Thymus (tissue), 11 donors: Measurements from ENCODE around the gene ITIH1. TPM values are rescaled to one million over a fixed set of nuclear protein-coding genes. Genes with fewer than 3 reads are reported as not detected.

Experiments used
- DNase-seq, 9 donors: peaks; one replicate each; pipeline ENCODE4 v3.0.0-alpha.2; 2013; ENCODE audit warnings: low spot score in 9 of 9, low read depth in 6 of 9, missing footprints in 1 of 9
- H3K27ac ChIP-seq, 2 donors: one replicate each; pipeline ENCODE4 v1.5.1; 2013; ENCODE audit warnings: control low read depth in 1 of 2, low read depth in 1 of 2, low read length in 1 of 2, mild to moderate bottlenecking in 1 of 2, moderate library complexity in 1 of 2
- H3K27me3 ChIP-seq, 2 donors: one replicate each; pipeline ENCODE4 v1.5.1; 2013; ENCODE audit warnings: low read length in 1 of 2; ENCODE audit not compliant: control insufficient read depth in 2 of 2, insufficient read depth in 1 of 2
- H3K36me3 ChIP-seq, 2 donors: one replicate each; pipeline ENCODE4 v1.5.1; 2013; ENCODE audit warnings: low read length in 1 of 2, mild to moderate bottlenecking in 1 of 2, moderate library complexity in 1 of 2; ENCODE audit not compliant: control insufficient read depth in 2 of 2, insufficient read depth in 2 of 2
- H3K4me1 ChIP-seq, 2 donors: one replicate each; pipeline ENCODE4 v1.5.1; 2013; ENCODE audit warnings: low read length in 2 of 2; ENCODE audit not compliant: control insufficient read depth in 2 of 2, insufficient read depth in 2 of 2
- H3K4me3 ChIP-seq, 2 donors: one replicate each; pipeline ENCODE4 v1.5.1; 2013; ENCODE audit warnings: low read length in 2 of 2, control low read depth in 1 of 2, mild to moderate bottlenecking in 1 of 2
- H3K9me3 ChIP-seq, 2 donors: one replicate each; pipeline ENCODE4 v1.5.1; 2013; ENCODE audit warnings: low read length in 1 of 2, mild to moderate bottlenecking in 1 of 2; ENCODE audit not compliant: control insufficient read depth in 2 of 2, insufficient read depth in 1 of 2
- WGBS: extraction: QIAGEN DNeasy Blood & Tissue Kit; methylation state at CpG from one replicate; pipeline ENCODE4 v1.1.7; 2013; 5-methylcytosine and 5-hydroxymethylcytosine counted together
- polyA plus RNA-seq: library from polyadenylated mRNA; stranded (reverse); fragments of 200-250 nt; gene quantifications from one replicate; pipeline ENCODE4 v1.2.3, GENCODE V29; 2013
- total RNA-seq: library from RNA; stranded (reverse); fragments of 120-200 nt; gene quantifications from one replicate; pipeline ENCODE4 v1.2.4, GENCODE V29; 2013
- donor health status: healthy.

The ITIH1 gene
- total and polyA plus RNA-seq, 2 donors: 0.52 to 3.4 TPM

- Histone ChIP-seq H3K27ac (no peak overlapping the region), H3K27me3 (no peaks in the 10 kb centered on the region), H3K9me3 (no peaks in the 10 kb centered on the region), H3K4me3 (no peak overlapping the region), H3K36me3 (no peaks in the 10 kb centered on the region), H3K4me1 (peaks cover 0 to 4% of the 10 kb centered on the region in 2 donors)
- no peak for DNase-seq
- WGBS: 92% methylated on average over 17 of the region's 17 CpGs
Observed at GRCh38 chr3:52787672-52788625, 10.6 kb downstream of the ITIH1 start.

- 94% methylated on average over 16 of the region's 16 CpGs for WGBS
- Histone ChIP-seq H3K9me3 (no peaks in the 10 kb centered on the region), H3K4me3 (no peak overlapping the region), H3K36me3 (no peaks in the 10 kb centered on the region), H3K27me3 (no peaks in the 10 kb centered on the region), H3K4me1 (peaks cover 0 to 4% of the 10 kb centered on the region in 2 donors), H3K27ac (no peak overlapping the region)
- no peak for DNase-seq
Observed at GRCh38 chr3:52788890-52789745, 11.7 kb downstream of the ITIH1 start.

GRCh38 chr3:52789746-52790040 is 12.3 kb downstream of the ITIH1 start:
- 97% methylated on average over 6 of the region's 6 CpGs for WGBS
- no peak overlapping the region for H3K4me3 ChIP-seq
- no peaks in the 10 kb centered on the region for H3K27me3 ChIP-seq
- H3K36me3 ChIP-seq: no peaks in the 10 kb centered on the region
- H3K9me3 ChIP-seq: no peaks in the 10 kb centered on the region
- DNase-seq: no peak
- H3K4me1 ChIP-seq: peaks cover 0 to 4% of the 10 kb centered on the region in 2 donors
- no peak overlapping the region for H3K27ac ChIP-seq

- DNase-seq: no peak
- WGBS: 96% methylated on average over 7 of the region's 7 CpGs
- Histone ChIP-seq H3K4me3 (no peak overlapping the region), H3K27me3 (no peaks in the 10 kb centered on the region), H3K4me1 (peaks cover 0 to 8% of the 10 kb centered on the region in 2 donors), H3K9me3 (no peaks in the 10 kb centered on the region), H3K27ac (no peak overlapping the region), H3K36me3 (no peaks in the 10 kb centered on the region)
Observed at GRCh38 chr3:52790337-52790736, 12.9 kb downstream of the ITIH1 start.

GRCh38 chr3:52790741-52791140 is 13.3 kb downstream of the ITIH1 start:
- Histone ChIP-seq H3K36me3 (no peaks in the 10 kb centered on the region), H3K4me3 (no peak overlapping the region), H3K4me1 (peaks cover 0 to 11% of the 10 kb centered on the region in 2 donors), H3K9me3 (no peaks in the 10 kb centered on the region), H3K27me3 (no peaks in the 10 kb centered on the region), H3K27ac (no peak overlapping the region)
- 97% methylated on average over 13 of the region's 13 CpGs for WGBS
- DNase-seq: no peak

- H3K36me3 ChIP-seq: no peaks in the 10 kb centered on the region
- H3K27me3 ChIP-seq: no peaks in the 10 kb centered on the region
- no peak for DNase-seq
- H3K4me1 ChIP-seq: peaks cover 0 to 14% of the 10 kb centered on the region in 2 donors
- H3K27ac ChIP-seq: no peak overlapping the region
- H3K4me3 ChIP-seq: no peak overlapping the region
- no peaks in the 10 kb centered on the region for H3K9me3 ChIP-seq
- WGBS: 88% methylated on average over 12 of the region's 12 CpGs
Observed at GRCh38 chr3:52791366-52791765, 14.0 kb downstream of the ITIH1 start.

- H3K36me3 ChIP-seq: no peaks in the 10 kb centered on the region
- 93% methylated on average over 4 of the region's 4 CpGs for WGBS
- no peaks in the 10 kb centered on the region for H3K27me3 ChIP-seq
- no peak overlapping the region for H3K27ac ChIP-seq
- peaks cover 0 to 14% of the 10 kb centered on the region in 2 donors for H3K4me1 ChIP-seq
- H3K4me3 ChIP-seq: no peak overlapping the region
- DNase-seq: no peak
- H3K9me3 ChIP-seq: no peaks in the 10 kb centered on the region
Observed at GRCh38 chr3:52791928-52792327, 14.5 kb downstream of the ITIH1 start.

- H3K36me3 ChIP-seq: no peaks in the 10 kb centered on the region
- 95% methylated on average over 7 of the region's 7 CpGs for WGBS
Observed at GRCh38 chr3:52792413-52792812, 15.0 kb downstream of the ITIH1 start.

More at GRCh38 chr3:52792413-52792812, 15.0 kb downstream of the ITIH1 start:
- no peak overlapping the region for H3K4me3 ChIP-seq
- no peaks in the 10 kb centered on the region for H3K9me3 ChIP-seq
- peaks cover 0 to 14% of the 10 kb centered on the region in 2 donors for H3K4me1 ChIP-seq
- no peak for DNase-seq
- H3K27me3 ChIP-seq: no peaks in the 10 kb centered on the region
- H3K27ac ChIP-seq: no peak overlapping the region
